ENCODE results near the gene PNPLA1. TPM values are rescaled to one million over a fixed set of nuclear protein-coding genes. Genes with fewer than 3 reads are reported as not detected.

The PNPLA1 gene
- total RNA-seq, 1 donor from 2014 or later: not detected

GRCh38 chr6:36314221-36315014, 44.6 kb downstream of the PNPLA1 start:
- DNase-seq (ENCODE audit: low read depth, low spot score): no peak

DNA sequence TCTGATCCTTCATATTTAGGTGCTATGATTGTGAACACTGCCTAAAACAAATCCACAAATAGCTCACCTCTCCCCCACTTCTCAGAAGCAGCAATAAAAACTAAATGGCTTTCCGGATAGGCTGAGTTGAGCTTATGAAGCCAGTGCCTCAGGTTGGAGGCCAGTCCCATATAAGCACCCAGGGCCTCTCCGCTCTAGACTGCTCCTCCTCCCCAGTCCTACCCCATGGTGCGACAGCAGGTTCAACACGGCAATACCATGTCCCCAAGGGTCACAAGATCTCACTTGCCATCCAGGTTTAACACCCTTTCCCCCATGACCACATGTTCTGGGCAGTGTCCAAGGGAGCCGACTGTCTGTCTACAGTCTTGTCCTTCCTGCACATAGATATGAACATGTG, 46.1 kb downstream of the PNPLA1 start:
- no peak for DNase-seq (ENCODE audit: low read depth, low spot score)

GRCh38 chr6:36317623-36318022, 47.8 kb downstream of the PNPLA1 start:
- no peak for DNase-seq (ENCODE audit: low read depth, low spot score)

- no peak for DNase-seq (ENCODE audit: low read depth, low spot score)
Observed at GRCh38 chr6:36318690-36319435, 49.0 kb downstream of the PNPLA1 start.

- no peak for DNase-seq (ENCODE audit: low read depth, low spot score)
Observed at GRCh38 chr6:36319436-36319762, 49.5 kb downstream of the PNPLA1 start.

GRCh38 chr6:36319821-36320220, 50.0 kb downstream of the PNPLA1 start:
- DNase-seq (ENCODE audit: low read depth, low spot score): no peak

DNA sequence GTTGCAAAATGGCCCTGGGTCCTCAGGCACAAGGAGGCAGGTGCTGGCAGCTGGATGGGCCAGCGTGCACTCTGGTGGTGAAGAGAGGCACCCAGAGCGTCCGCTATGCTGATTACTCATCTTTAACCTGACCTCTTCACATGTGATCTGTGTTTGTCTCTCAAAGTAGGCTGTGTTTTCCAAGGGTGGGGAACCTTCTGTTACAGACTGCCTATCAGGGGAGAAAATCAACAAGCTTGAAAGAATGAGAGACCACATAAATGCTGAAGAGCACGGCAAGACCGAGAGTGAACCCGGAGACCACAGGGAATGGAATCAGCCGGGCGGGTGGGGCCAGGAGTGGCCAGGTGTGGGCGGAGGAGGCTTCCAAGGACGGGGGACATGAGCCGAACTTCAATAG, 50.6 kb downstream of the PNPLA1 start:
- DNase-seq (ENCODE audit: low read depth, low spot score): no peak

DNA sequence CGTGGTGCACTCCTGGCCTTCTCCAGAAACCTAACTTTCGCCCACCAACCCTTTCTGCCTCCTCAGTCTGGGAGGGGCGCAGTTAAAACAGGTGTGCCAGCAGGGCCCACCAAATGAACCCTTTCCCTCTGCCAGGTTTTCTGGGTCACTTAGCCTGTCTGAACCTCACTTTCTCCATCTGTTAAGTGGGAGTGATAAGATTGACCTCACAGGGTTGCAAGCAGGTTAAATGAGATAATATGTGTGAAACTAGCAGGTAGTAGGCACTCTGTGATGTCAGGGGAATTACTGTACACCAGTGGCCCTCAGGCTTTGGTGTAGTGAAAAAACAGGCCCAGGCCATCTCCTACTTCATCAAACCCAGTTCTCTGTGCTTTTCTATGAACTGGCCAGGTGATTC, 52.7 kb downstream of the PNPLA1 start:
- no peak for DNase-seq (ENCODE audit: low read depth, low spot score)

GRCh38 chr6:36323062-36323461, 53.2 kb downstream of the PNPLA1 start:
- DNase-seq (ENCODE audit: low read depth, low spot score): no peak

DNA sequence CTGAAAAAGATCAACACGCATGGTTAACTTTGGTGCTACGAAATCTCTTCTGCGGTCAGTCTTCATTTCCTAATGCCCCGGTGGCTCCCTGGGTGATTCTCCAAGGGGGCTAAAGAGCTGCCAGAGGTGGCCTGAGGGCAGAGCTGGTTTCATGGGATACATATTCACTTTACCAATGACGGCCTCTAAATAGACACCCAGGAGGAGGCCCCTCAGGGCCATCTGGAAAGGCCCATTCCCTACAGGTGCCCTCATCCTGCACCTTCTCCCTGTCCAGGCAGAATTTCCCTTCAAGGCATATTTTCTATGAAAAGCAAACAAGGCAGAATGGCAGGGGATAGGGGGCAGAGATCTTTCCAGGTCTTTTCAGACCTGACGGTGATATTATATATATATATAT, 54.3 kb downstream of the PNPLA1 start:
- DNase-seq (ENCODE audit: low read depth, low spot score): no peak

- DNase-seq (ENCODE audit: low read depth, low spot score): no peak
Observed at GRCh38 chr6:36324715-36325114, 54.9 kb downstream of the PNPLA1 start.

DNA sequence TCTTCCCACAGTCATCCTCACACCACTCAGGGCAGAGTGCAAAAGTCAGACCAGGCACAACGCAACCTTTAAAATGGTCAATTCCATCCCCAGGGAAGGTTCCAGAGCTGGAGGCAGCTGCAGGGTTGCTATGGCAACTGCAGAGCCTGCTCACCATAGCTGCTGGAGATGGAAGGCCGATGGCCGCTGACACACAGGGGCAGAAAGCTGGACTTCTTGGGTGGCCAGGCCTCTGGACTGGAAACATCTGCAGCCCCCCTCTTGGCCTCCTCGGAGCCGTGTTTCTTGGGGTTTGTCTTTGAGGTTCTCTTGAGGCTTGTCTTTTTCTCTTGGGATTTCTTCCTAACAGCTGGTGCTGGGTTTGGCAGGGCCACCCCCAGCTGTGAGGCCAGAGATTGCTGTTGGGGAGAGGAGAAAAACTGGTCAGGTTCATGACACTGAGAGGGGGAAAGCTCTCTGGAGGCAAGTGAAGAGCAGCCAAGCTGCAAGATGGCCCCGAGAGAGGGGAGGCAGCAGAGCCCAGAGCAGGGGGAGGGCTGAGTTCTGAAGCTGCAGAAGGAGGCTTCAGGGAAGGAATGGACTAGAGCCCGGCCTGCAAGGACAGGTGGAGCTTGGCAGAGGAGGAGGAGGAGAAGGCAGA, 56.6 kb downstream of the PNPLA1 start:
- no peak for DNase-seq (ENCODE audit: low read depth, low spot score)

DNA sequence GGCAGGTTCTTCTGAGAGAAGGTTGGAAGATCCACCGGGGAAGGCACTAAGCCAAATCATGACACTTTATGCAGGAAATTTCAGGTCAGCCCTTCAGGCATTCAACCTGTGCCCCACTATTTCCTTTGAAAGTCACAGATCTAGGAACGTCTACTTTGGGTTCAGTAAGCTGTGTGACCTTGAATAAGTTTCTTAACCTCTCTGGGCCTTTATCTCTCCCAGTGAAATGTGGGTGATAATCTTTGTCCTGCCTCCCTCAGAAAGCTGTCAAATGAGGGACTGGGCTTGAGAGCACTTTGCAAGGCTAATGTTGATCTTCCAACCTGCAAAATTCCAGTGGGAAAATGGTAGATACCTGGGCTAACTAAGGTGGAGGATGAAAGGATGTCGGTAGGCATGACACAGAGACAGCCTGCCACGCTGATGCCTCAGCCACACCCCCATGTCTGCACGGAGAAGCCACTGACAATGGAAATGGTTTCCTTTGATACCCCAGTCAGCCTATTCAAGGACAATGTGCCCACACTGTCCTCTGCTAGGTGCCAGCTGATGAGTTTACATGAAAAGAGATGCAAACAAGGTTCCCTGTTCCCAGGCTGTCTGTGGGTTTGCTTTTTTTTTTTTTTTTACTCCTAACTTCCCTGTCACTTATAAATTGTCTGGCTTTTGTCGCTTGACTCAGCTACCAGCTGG, 57.5 kb downstream of the PNPLA1 start:
- DNase-seq (ENCODE audit: low read depth, low spot score): no peak

DNA sequence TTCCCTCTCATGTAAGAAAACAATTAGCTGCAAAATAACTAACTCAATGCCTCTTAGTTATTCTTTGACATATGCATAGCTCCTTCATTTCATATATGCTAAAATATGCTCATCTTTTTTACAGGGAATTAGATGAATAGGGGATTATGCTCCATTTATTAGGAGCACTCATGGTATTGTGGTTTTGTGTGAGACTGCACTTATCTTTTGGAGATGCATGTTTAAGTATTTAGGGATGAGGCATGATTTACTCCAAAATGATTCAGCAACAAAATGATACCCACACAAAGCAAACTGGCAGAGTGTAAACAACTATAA, 58.0 kb downstream of the PNPLA1 start:
- DNase-seq (ENCODE audit: low read depth, low spot score): no peak

GRCh38 chr6:36328600-36328999, 58.7 kb downstream of the PNPLA1 start:
- no peak for DNase-seq (ENCODE audit: low read depth, low spot score)

DNA sequence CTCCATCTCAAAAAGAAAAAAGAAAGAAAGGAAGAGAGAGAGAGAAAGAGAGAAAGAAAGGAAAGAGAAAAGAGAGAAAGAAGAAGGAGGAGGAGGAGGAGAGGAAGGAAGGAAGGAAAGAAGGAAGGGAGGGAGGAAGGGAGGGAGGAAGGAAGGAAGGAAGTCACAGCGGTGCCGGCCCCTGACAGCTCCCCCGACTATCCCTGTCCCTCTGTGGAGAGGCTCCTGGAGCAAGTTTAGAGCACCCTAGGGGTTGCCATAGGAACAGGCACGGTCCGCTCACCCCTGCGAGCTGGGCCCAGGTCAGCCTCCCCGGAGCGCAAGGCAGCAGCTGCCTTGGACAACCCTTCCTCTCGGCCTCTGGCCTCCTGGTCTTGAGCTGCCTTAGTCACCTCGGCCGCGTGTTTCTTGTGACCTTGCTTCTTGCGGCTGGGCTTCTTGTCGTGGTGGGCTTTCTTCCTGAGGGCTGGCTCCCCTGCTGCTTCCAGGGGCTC, 60.0 kb downstream of the PNPLA1 start:
- DNase-seq (ENCODE audit: low read depth, low spot score): no peak

GRCh38 chr6:36330366-36330765, 60.5 kb downstream of the PNPLA1 start:
- no peak for DNase-seq (ENCODE audit: low read depth, low spot score)

GRCh38 chr6:36331381-36331780, 61.5 kb downstream of the PNPLA1 start:
- DNase-seq (ENCODE audit: low read depth, low spot score): no peak

DNA sequence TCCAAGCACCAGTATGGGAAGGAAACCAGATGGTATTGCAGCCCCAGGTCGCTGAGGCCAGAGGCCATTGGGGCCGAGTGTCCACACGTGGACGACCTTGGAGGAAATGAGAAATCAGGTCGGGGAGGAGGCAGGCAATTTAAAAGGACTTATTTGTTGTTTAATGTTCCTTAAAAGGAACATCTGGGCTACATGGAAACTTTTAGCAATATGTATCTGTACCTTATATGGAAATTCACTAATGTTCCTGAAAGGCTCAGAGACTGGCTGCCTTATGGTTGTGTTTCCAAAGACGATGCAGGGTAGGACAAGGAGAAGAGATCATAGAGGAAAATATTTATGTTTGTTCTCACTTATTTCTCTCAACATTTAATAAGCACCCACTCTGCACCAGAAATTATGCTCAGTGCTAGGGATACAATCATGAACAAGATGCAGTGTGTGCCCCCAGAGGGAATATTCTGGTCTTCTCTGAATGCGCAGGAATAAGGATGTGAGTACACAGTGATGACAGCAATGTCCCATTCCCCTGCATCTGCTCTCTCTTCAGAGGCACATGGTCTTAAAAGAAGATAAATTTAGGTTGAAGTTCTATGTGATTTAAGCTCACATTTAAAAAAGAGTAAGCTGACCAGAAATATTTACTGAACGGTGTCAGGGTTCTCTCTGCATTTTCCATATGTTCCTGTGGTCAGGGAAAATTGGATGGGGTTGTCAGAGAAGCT, 63.5 kb downstream of the PNPLA1 start:
- DNase-seq (ENCODE audit: low read depth, low spot score): no peak

DNA sequence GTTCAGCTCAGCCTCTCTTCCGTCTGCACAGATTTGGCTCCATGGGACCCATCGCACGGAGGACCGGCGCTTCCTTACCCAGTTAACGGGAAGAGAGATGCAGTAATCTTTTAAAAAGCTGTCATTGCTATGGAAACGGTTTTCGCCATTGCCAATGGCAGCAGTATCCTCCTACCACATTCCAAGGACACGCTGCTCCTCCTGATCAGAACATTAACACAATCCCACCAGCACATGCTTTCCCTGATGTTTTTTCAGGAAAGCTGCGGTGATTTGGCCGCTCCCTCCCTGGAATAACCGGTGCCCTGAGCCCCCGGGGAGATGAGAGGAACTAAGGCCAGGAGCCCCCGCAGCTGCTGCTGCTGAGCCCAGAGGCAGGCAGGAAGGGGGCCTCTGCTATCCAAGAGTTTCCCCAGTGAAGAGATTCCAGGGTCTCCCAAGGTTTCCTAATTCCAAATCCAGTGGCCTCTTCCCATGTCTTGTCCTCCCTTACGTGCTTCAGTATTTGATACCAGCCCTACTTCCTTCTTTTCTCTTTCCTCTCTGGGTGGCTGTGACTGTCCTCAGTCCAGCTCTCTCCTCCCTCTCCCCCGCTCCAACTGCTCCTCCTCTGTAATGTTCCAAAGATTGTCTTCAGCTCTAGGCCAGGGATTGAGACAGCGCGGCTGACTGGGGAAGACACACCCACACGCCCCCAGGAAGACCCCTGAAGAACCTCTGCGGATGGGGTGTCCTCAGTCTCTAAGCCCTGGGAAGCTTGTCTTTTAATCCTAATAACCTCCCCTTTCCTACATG, 64.3 kb downstream of the PNPLA1 start:
- DNase-seq (ENCODE audit: low read depth, low spot score): no peak
